ENCODE data around the gene TDP1.

The TDP1 gene

GRCh38 chr14:89936654-89937185, 19.0 kb upstream of the TDP1 start:
- peak in 1 of 51 donors; percentile 34 for DNase-seq

GRCh38 chr14:89941830-89942377, 13.8 kb upstream of the TDP1 start:
- no peak for DNase-seq

GRCh38 chr14:89947344-89947743, 8.4 kb upstream of the TDP1 start:
- no peak for DNase-seq

GRCh38 chr14:89952576-89952975, 3.2 kb upstream of the TDP1 start:
- DNase-seq: no peak

DNA sequence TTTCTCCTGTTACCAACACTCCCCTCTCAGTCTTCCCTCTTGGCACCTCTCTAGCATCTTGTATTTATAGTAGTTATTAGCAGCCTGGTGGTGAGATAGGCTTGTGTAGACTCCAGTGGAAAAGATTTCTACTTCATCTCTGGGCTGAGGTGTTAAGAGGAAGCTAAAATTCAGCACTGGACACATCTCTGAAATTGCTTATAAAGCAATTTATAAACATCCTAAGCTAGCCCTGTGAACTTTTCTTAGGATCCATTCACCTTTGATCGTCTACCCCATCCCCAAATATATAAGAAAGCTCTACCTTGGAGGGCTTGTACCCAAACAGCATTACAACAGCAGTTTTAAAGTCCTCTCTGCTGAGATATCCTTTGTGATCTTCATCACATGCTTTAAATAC, 2.1 kb upstream of the TDP1 start:
- DNase-seq: no peak

DNA sequence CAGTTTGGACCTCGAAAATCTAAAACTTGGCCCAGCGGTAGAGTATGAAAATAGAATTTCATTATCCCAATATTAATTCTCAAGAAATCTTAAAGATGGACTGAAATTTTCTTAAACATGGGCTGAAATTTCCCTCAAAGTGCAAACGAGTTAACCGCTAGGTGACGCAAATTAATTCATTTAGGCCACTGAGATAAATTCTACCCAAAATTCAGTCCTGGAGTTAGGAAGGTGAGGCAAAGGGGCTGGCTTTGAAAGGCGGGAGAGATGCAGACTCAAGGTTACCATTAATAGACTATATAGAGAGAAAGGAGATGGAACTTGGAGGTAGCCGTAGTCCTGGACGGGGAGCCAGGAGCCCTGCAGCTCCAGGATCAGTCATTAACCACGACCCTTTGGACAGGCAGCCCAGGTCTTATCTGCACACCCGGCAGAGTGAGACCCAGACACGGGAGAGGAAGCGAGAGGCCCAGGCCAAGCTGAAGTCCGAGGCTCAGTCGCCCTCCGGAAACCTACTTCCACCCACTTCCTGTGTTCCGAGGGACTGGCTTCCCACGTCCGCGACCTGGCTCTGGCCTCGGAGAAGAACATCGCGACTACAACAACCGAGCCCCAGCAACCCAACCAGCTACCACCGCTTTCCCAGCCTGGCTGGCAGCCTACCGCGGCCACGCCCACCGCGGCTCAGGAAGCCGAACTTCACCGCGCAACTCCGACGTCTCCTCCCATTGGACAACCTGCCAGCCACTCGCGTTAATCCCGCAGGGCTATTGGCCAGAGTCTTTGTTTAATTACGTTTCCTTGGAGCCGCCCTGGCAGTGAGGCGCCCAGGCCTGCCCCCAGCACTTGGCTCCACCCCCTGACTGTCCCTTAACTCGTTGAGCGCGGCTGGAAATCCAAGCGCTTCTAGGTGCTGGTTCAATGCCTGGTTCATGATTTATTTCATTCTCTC, 1.4 kb upstream of the TDP1 start, which contains the start of gene EFCAB11:
EFCAB11 (minus strand) TSS at position 661 of the 952 bp plus-strand sequence; CDS start at position 591, 70 bp downstream.
- DNase-seq: peak; percentile 69 to 99 (median 95)

- DNase-seq: peak in 4 of 51 donors; percentile 42 to 75 (median 49)
Measured at GRCh38 chr14:89955022-89955744, 544 bp upstream of the TDP1 start.

DNA sequence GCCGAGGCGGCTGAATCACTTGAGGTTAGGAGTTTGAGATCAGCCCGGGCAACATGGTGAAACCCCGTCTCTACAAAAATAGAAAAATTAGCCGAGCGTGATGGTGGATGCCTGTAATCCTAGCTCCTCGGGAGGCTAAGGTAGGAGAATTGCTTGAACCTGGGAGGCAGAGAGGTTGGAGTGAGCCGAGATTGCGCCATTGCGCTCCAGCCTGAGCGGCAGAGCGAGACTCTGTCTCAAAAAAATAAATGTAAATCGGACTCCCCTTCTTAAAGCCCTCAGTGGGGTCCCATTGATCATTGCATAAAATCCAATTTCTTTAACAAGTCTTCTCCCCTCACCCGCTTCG, 908 bp downstream of the TDP1 start:
- no peak for DNase-seq

- DNase-seq: no peak
Measured at GRCh38 chr14:89957376-89957775, 1.6 kb downstream of the TDP1 start.

DNA sequence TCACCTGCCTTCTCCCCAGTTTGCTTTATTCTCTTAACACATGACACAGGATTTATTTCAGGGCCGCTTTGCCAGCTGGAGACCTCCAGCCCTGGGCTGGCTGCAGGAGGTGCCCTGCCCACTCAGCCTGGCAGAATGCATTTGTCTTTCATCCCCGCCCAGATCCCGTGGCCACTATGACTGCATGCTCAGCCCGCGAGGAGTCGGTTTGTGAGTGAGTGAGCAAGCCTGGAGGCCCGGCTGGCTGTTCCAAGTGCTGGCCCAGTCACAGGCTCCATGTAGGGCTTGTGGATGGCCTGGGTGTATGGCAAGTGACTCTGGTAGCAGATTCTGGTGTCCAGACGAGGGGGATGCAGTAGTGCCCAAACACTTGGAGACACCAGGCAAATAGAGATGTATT, 2.1 kb downstream of the TDP1 start:
- peak in 28 of 51 donors; percentile 2 to 51 (median 24) for DNase-seq

- peak in 1 of 51 donors; percentile 16 for DNase-seq
Measured at GRCh38 chr14:89958966-89959365, 3.2 kb downstream of the TDP1 start.

DNA sequence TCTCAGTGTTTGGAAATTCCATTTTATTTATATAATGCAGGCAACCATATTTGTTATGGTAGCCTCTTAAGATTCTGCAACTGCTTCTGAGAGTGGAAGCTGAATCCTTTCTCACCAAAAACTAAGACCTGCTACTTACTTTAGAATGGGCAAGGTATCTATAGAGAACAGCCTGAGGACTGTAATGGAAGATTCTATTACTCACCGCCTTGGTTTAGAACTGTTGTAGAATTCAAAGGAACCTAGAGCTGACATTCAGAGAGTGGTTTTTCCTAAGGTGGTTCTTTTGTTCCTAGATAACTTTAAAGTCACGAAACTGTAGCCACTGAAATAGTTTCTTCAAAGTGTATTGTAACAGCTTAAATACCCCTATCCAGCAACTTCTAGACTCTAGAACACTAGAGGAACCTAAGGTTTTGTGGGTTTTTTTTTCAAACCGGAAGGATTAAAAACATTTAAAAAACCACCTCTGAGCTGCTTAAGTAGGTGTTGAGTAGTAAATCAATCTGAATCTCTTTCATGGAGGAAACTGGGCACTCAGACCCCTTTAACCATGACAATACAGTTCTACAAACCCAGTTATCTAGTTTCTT, 4.2 kb downstream of the TDP1 start:
- no peak for DNase-seq

GRCh38 chr14:89960914-89961313, 5.2 kb downstream of the TDP1 start:
- DNase-seq: no peak

- DNase-seq: no peak
Measured at GRCh38 chr14:89963288-89963978, 7.7 kb downstream of the TDP1 start.

DNA sequence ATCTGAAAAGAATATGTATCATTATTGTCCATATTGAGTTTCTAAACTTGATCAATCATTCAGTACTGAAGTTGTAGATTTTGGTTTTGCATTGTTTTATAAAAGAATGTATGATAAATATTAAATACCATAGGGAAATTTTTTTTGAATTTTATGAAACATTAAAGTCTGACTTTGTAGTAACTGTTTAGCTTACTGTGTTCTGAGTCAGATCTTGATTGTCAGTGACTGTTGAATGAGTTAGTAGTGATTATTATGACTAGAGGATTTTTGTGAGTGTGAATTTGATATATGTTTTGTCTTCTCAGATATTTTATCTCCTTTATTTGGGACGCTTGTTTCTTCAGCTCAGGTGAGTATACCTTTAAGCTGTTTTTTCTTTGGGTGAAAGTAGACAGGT, 10.1 kb downstream of the TDP1 start:
- DNase-seq: no peak

- DNase-seq: peak in 46 of 51 donors; percentile 3 to 81 (median 48)
Measured at GRCh38 chr14:89973234-89973823, 17.6 kb downstream of the TDP1 start.

GRCh38 chr14:89977668-89978067, 21.9 kb downstream of the TDP1 start:
- peak in 35 of 51 donors; percentile 2 to 74 (median 39) for DNase-seq

DNA sequence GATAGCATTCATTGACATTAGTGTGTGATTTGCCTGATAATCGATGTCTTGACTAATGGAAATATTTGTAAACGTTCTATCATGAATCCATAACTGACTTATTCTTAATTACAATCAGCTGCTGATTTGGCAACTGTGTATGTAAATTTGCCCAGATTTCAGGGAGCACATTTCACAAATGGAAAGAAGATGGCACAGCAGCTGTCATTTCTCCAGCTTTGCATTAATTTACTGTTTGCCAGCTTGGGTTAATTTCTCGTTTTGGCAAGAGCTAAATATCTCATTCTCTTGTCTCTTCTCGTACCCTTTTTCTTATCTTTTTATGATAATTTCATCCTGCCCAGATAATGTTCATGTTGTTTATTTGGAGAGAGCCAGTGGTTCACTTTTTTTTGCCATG, 22.9 kb downstream of the TDP1 start:
- no peak for DNase-seq

DNA sequence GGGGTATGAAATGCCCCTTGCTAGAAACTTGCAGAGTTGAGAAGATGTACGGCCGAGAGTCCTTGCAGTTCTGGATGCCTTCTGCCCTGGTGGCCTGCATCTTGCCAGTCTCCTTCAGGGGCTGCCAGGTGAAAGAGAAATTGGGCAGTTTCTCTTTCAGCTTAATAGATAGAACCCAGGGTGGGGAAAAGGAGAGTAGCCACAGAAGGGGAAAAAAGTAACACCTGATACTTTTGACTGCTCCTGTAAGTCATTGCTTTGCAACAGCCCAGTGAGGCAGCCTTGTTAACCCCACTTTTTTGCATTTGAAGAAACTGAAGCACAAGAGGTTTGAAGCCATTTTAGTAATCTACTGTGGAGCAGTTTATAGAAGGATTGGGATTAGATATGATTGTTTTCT, 27.6 kb downstream of the TDP1 start:
- no peak for DNase-seq

GRCh38 chr14:89986462-89987160, 30.9 kb downstream of the TDP1 start:
- DNase-seq: no peak

Data from hypothalamus (tissue), 51 donors.